ENCODE data around the gene NOP56.
A peak's percentile ranks its signal among the peaks of the same experiment; 100 is the strongest.

The NOP56 gene

GRCh38 chr20:2651772-2652723 is at the start of gene NOP56:
NOP56 (plus strand) TSS chr20:2652632; CDS start chr20:2652661, 29 bp downstream.
- DNase-seq, result peak; percentile 91 to 95

- no peak for DNase-seq
These were observed 49.7 kb upstream of the NOP56 start for GRCh38 chr20:2602746-2603145.

GRCh38 chr20:2603816-2604505 is 48.5 kb upstream of the NOP56 start:
- DNase-seq, result no peak

- no peak for DNase-seq
These were observed 48.0 kb upstream of the NOP56 start for GRCh38 chr20:2604506-2604835.

GRCh38 chr20:2606507-2607006 is 45.9 kb upstream of the NOP56 start:
- no peak for DNase-seq

- no peak for DNase-seq
These were observed 42.1 kb upstream of the NOP56 start for GRCh38 chr20:2610326-2610725.

GRCh38 chr20:2610941-2611720 is 41.3 kb upstream of the NOP56 start:
- DNase-seq, result no peak

- no peak for DNase-seq
These were observed 40.4 kb upstream of the NOP56 start for GRCh38 chr20:2612073-2612472.

GRCh38 chr20:2616634-2617033 is 35.8 kb upstream of the NOP56 start:
- no peak for DNase-seq

GRCh38 chr20:2617099-2617714 is 35.2 kb upstream of the NOP56 start:
- no peak for DNase-seq

- no peak for DNase-seq
These were observed 33.6 kb upstream of the NOP56 start for GRCh38 chr20:2618815-2619214.

GRCh38 chr20:2619337-2619736 is 33.1 kb upstream of the NOP56 start:
- no peak for DNase-seq

GRCh38 chr20:2619961-2620595 is 32.4 kb upstream of the NOP56 start:
- DNase-seq, result no peak

GRCh38 chr20:2624190-2624589 is 28.2 kb upstream of the NOP56 start:
- DNase-seq, result no peak

GRCh38 chr20:2625062-2625461 is 27.4 kb upstream of the NOP56 start:
- DNase-seq, result no peak

- DNase-seq, result no peak
These were observed 25.4 kb upstream of the NOP56 start for GRCh38 chr20:2626853-2627541.

- DNase-seq, result no peak
These were observed 21.2 kb upstream of the NOP56 start for GRCh38 chr20:2631228-2631627.

- DNase-seq, result no peak
These were observed 19.1 kb upstream of the NOP56 start for GRCh38 chr20:2633381-2633780.

- peak in 1 of 2 donors; percentile 17 for DNase-seq
These were observed 15.2 kb upstream of the NOP56 start for GRCh38 chr20:2637246-2637645.

GRCh38 chr20:2640260-2640659 is 12.2 kb upstream of the NOP56 start:
- DNase-seq, result no peak

- no peak for DNase-seq
These were observed 11.5 kb upstream of the NOP56 start for GRCh38 chr20:2640899-2641298.

- DNase-seq, result no peak
These were observed 8.7 kb upstream of the NOP56 start for GRCh38 chr20:2643708-2644107.
